AG09309 (cell line): Measurements from ENCODE around the gene AHR.
A peak's percentile ranks its signal among the peaks of the same experiment; 100 is the strongest.

Experiments
- DNase-seq: peaks from one replicate; pipeline ENCODE4 v3.0.0-alpha.2; 2010; ENCODE audit warnings: low read depth
- H3K4me3 ChIP-seq: 2 replicates; pipeline ENCODE4 v1.5.1; 2011; ENCODE audit warnings: mild to moderate bottlenecking, low read depth, low read length, moderate library complexity; ENCODE audit not compliant: control insufficient read depth
- TF ChIP-seq, protein P1 (sequence below): IDR thresholded peaks from 2 replicates; pipeline ENCODE4 v1.5.1; 2011; ENCODE audit warnings: mild to moderate bottlenecking, low read depth, low read length, inconsistent platforms; ENCODE audit not compliant: insufficient read depth, control insufficient read depth; ENCODE audit errors: missing control alignments

The AHR gene

DNA sequence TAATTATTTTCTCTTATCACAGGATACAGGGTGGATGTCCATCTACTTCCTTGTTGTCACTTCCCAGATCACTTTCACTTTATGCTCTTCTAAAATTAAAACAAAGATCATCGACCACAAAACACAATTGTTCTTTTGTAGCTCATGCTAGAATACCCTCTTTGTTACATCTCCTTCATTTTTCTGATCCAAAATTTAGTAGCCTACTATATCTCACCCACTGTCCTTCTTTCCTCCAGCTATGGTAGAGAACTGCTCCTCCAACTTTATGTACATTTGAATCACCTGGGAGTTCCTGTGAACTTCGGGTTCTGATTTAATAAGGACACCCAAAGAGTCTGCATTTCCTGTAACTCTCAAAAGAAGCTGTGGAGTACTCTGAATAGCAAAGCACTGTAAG lies 1.2 kb upstream of the AHR start:
- TF ChIP-seq, protein P1, sequence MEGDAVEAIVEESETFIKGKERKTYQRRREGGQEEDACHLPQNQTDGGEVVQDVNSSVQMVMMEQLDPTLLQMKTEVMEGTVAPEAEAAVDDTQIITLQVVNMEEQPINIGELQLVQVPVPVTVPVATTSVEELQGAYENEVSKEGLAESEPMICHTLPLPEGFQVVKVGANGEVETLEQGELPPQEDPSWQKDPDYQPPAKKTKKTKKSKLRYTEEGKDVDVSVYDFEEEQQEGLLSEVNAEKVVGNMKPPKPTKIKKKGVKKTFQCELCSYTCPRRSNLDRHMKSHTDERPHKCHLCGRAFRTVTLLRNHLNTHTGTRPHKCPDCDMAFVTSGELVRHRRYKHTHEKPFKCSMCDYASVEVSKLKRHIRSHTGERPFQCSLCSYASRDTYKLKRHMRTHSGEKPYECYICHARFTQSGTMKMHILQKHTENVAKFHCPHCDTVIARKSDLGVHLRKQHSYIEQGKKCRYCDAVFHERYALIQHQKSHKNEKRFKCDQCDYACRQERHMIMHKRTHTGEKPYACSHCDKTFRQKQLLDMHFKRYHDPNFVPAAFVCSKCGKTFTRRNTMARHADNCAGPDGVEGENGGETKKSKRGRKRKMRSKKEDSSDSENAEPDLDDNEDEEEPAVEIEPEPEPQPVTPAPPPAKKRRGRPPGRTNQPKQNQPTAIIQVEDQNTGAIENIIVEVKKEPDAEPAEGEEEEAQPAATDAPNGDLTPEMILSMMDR = no peak
- DNase-seq = no peak
- no peak overlapping the region for H3K4me3 ChIP-seq

DNA sequence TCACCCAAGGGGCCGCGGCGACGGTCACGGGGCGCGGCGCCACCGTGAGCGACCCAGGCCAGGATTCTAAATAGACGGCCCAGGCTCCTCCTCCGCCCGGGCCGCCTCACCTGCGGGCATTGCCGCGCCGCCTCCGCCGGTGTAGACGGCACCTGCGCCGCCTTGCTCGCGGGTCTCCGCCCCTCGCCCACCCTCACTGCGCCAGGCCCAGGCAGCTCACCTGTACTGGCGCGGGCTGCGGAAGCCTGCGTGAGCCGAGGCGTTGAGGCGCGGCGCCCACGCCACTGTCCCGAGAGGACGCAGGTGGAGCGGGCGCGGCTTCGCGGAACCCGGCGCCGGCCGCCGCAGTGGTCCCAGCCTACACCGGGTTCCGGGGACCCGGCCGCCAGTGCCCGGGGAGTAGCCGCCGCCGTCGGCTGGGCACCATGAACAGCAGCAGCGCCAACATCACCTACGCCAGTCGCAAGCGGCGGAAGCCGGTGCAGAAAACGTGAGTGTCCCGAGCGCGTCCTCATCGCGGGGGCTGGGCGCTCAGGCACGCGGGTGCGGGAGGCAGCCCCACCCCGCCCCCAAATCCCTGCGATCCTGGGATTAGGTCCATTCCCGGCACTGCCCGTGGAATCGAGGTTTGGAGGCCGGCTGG lies 509 bp downstream of the AHR start:
- H3K4me3 ChIP-seq = peak overlapping the region; percentile 94
- no peak for DNase-seq
- TF ChIP-seq, protein P1 = no peak

DNA sequence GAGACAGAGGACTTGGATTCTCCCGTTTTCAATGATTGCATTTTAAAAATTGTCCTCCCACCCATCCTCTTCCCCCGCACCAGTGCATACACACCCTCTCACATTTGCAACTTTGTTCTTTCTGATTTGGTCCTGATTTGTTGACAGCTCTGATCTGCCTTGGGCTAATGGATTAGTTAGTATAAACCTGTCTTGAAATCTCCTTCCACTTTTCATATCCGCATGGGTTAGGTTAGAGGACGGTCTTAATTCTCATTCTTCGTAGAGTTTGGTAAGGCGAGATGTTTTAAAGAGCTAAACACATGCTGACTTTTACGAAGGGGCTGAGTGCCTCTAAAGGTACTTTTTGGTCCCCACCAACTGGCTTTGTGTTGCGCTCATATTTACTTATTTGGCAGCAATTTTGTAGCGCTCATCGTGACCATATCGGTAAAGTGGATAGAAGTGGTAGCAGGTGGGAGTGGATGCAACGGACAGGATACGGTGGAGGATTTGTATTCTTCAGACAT lies 1.1 kb downstream of the AHR start:
- no peak for DNase-seq
- peak overlapping the region; percentile 94 for H3K4me3 ChIP-seq
- TF ChIP-seq, protein P1 = no peak

DNA sequence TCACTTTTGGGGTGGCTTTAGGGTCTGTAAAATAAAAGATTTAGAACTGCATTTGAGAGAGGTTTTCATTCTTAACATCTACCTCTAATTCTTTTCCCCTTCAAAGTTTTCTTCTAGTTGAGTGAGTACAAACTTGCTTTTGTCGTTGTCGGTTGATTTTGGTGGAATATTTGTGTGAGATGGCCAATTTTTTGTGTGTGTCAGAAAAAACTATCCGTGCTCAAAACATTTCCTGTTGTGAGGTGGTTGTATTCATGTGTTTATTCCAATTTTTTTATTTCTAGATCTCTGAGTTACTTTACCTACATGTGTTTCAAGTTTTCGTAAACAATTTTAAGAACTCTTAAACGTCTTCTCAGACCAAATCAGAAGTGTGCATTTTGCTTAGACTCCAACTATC lies 1.6 kb downstream of the AHR start:
- TF ChIP-seq, protein P1 = no peak
- no peak for DNase-seq
- H3K4me3 ChIP-seq = peak overlapping the region; percentile 94

DNA sequence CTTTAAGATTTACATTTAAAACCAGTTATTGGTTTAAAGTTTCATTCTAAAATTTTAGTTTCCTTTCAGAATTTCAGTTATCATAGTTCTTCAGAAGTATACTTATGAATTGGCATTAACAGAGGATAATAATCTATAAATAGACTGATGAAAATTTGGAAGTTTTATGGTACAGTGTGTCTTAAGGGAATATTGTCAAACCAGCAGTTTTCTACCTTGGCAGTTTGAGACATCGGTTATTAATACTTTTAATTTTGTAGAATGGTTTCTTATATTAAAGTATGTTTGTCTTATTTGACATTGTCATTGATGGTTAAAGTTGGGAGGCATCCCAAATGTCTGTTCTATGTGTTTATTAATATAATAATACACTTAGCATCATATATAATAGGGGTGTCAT lies 2.0 kb downstream of the AHR start:
- H3K4me3 ChIP-seq = peak overlapping the region; percentile 94
- TF ChIP-seq, protein P1 = no peak
- DNase-seq = no peak

DNA sequence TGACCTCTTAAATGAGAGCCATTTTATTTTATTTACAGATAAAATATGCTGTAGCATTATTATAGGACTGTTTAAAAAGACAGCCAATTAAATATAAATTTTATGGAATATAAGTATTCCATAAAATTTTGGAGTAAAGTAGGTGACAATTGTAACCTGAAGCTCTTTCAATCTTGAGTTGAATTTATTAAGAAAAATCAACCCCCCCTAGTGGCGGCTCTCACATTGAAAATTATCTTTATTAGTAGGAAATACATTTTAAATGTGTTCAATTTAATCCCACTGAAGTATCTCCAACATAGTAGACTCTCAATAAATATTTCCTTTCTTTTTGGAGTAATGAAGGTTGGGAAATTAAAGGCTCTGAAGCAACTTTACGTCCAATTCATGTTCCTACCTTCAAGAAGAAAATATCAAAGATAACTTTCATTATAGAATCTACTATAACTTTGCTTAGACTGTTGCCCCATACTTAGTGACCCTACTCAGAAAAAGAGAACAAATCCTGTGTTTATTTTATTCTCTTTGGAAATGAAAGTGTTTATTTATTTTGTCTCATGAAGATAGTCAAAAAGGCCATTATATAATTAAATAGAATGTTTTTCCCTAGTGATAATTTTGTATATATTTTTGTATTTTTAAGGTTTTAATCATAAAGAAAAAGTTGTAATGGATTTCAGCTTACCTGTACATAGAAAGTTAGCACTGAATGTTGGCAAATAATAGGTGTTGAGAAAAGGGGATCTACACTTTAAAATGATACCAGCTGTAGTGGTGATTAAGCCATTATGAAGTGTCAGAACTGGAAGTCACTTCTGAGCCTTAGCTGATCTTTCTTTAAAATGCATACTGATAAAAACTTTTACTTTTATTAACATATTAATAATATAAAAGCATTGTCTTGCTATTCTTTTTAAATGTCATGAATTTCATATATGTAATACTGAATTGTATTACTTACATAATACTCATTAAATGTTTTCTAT lies 3.3 kb downstream of the AHR start:
- peak overlapping the region; percentile 94 for H3K4me3 ChIP-seq
- DNase-seq = no peak
- TF ChIP-seq, protein P1 = peak; percentile 36
